Trophoblast cell (in vitro differentiated cells and primary cell): ENCODE results near the gene GRID1.

Experiments used
- DNase-seq, 2 donors: peaks; one replicate each; pipeline ENCODE4 v3.0.0-alpha.2; 2016
- H2AFZ ChIP-seq: 2 replicates; pipeline ENCODE4 v1.6.1; 2013; ENCODE audit warnings: low read length, moderate library complexity, mild to moderate bottlenecking; ENCODE audit not compliant: insufficient read depth, poor library complexity
- H2AK5ac ChIP-seq: 2 replicates; pipeline ENCODE4 v1.6.1; 2013; ENCODE audit warnings: mild to moderate bottlenecking, low read length
- H2BK120ac ChIP-seq: 2 replicates; pipeline ENCODE4 v1.6.1; 2013; ENCODE audit warnings: low read length, mild to moderate bottlenecking, moderate library complexity; ENCODE audit not compliant: insufficient read depth, poor library complexity
- H2BK12ac ChIP-seq: 2 replicates; pipeline ENCODE4 v1.6.1; 2013; ENCODE audit warnings: mild to moderate bottlenecking, low read length, moderate library complexity
- H2BK5ac ChIP-seq: 2 replicates; pipeline ENCODE4 v1.6.1; 2013; ENCODE audit warnings: low read length, low read depth, moderate library complexity, mild to moderate bottlenecking; ENCODE audit not compliant: poor library complexity
- H3K14ac ChIP-seq: 2 replicates; pipeline ENCODE4 v1.6.1; 2013; ENCODE audit warnings: mild to moderate bottlenecking, low read length
- H3K18ac ChIP-seq: 2 replicates; pipeline ENCODE4 v1.6.1; 2013; ENCODE audit warnings: mild to moderate bottlenecking, low read length
- H3K23ac ChIP-seq: 2 replicates; pipeline ENCODE4 v1.6.1; 2013; ENCODE audit warnings: low read length
- H3K27ac ChIP-seq: 2 replicates; pipeline ENCODE4 v1.5.1; 2013; ENCODE audit warnings: low read depth, mild to moderate bottlenecking, inconsistent platforms, low read length, moderate library complexity
- H3K27me3 ChIP-seq: 2 replicates; pipeline ENCODE4 v1.6.1; 2013; ENCODE audit warnings: inconsistent platforms, mild to moderate bottlenecking, low read length, moderate library complexity; ENCODE audit not compliant: insufficient read depth
- H3K36me3 ChIP-seq, 2 experiments: 1 replicate in 1 of 2; 2 replicates in 1 of 2; pipeline ENCODE4 v1.6.1; 2013; ENCODE audit warnings: low read length in 2 of 2, mild to moderate bottlenecking in 2 of 2, moderate library complexity in 1 of 2; ENCODE audit not compliant: insufficient read depth in 2 of 2, control insufficient read depth in 1 of 2
- H3K4ac ChIP-seq: 2 replicates; pipeline ENCODE4 v1.6.1; 2013; ENCODE audit warnings: low read depth, mild to moderate bottlenecking, low read length, moderate library complexity
- H3K4me1 ChIP-seq, 2 experiments: 1 replicate in 1 of 2; 2 replicates in 1 of 2; pipeline ENCODE4 v1.6.1; 2013; ENCODE audit warnings: low read length in 2 of 2, mild to moderate bottlenecking in 2 of 2, moderate library complexity in 1 of 2; ENCODE audit not compliant: insufficient read depth in 2 of 2, control insufficient read depth in 1 of 2
- H3K4me2 ChIP-seq: 2 replicates; pipeline ENCODE4 v1.6.1; 2013; ENCODE audit warnings: inconsistent platforms, mild to moderate bottlenecking, low read length, moderate library complexity
- H3K4me3 ChIP-seq: 2 replicates; pipeline ENCODE4 v1.5.1; 2013; ENCODE audit warnings: mild to moderate bottlenecking, low read depth, low read length, inconsistent platforms
- H3K79me1 ChIP-seq: one replicate; pipeline ENCODE4 v1.6.1; 2013; ENCODE audit warnings: low read length
- H3K79me2 ChIP-seq: 2 replicates; pipeline ENCODE4 v1.6.1; 2013; ENCODE audit warnings: low read length, mild to moderate bottlenecking; ENCODE audit not compliant: control insufficient read depth, insufficient read depth, poor library complexity
- H3K9ac ChIP-seq: 2 replicates; pipeline ENCODE4 v1.6.1; 2013; ENCODE audit warnings: mild to moderate bottlenecking, low read length
- H3K9me3 ChIP-seq: 2 replicates; pipeline ENCODE4 v1.6.1; 2013; ENCODE audit warnings: low read depth, mild to moderate bottlenecking, control low read depth, inconsistent platforms, low read length; ENCODE audit not compliant: insufficient read depth
- H4K12ac ChIP-seq: 2 replicates; pipeline ENCODE4 v1.6.1; 2013; ENCODE audit warnings: low read depth, mild to moderate bottlenecking, low read length, moderate library complexity
- H4K8ac ChIP-seq: 2 replicates; pipeline ENCODE4 v1.6.1; 2013; ENCODE audit warnings: low read depth, mild to moderate bottlenecking, low read length, moderate library complexity
- H4K91ac ChIP-seq: one replicate; pipeline ENCODE4 v1.6.1; 2013; ENCODE audit warnings: low read depth, mild to moderate bottlenecking, low read length, moderate library complexity
- WGBS: extraction: QIAGEN DNeasy Blood & Tissue Kit; methylation state at CpG from one replicate; pipeline ENCODE4 v1.1.7; 2013; ENCODE audit warnings: missing lambda C conversion rate; ENCODE audit not compliant: insufficient read length, insufficient coverage; ENCODE audit errors: extremely low coverage; 5-methylcytosine and 5-hydroxymethylcytosine counted together

The GRID1 gene

GRCh38 chr10:86121200-86121599 is 245.4 kb downstream of the GRID1 start:
- H4K8ac ChIP-seq = no peak overlapping the region
- H2BK12ac ChIP-seq = no peak overlapping the region
- no peak overlapping the region for H2AFZ ChIP-seq
- H3K79me1 ChIP-seq = no peaks in the 10 kb centered on the region
- H3K27me3 ChIP-seq = no peaks in the 10 kb centered on the region
- no peak overlapping the region for H2BK5ac ChIP-seq
- H3K23ac ChIP-seq = no peak overlapping the region
- H3K14ac ChIP-seq = no peak overlapping the region
- DNase-seq = no peak
- H4K91ac ChIP-seq = no peak overlapping the region
- H2BK120ac ChIP-seq = no peak overlapping the region
- H3K36me3 ChIP-seq = no peaks in the 10 kb centered on the region
- H3K4me2 ChIP-seq = no peak overlapping the region
- H3K18ac ChIP-seq = no peak overlapping the region
- H3K4me3 ChIP-seq = no peak overlapping the region
- no peak overlapping the region for H2AK5ac ChIP-seq
- no peaks in the 10 kb centered on the region for H3K4me1 ChIP-seq
- peaks cover 9% of the 10 kb centered on the region for H3K9me3 ChIP-seq
- no peak overlapping the region for H3K9ac ChIP-seq
- H3K27ac ChIP-seq = no peak overlapping the region
- H3K79me2 ChIP-seq = no peaks in the 10 kb centered on the region
- WGBS = 100% methylated on average over 1 of the region's 1 CpG
- H4K12ac ChIP-seq = no peak overlapping the region
- H3K4ac ChIP-seq = no peak overlapping the region

GRCh38 chr10:86117051-86117450 is 249.5 kb downstream of the GRID1 start:
- Histone ChIP-seq H3K4me2 (no peak overlapping the region), H2AK5ac (no peak overlapping the region), H3K79me2 (no peaks in the 10 kb centered on the region), H3K9me3 (peaks cover 5% of the 10 kb centered on the region), H3K27me3 (no peaks in the 10 kb centered on the region), H3K14ac (no peak overlapping the region), H2BK12ac (no peak overlapping the region), H3K79me1 (no peaks in the 10 kb centered on the region), H3K4ac (no peak overlapping the region), H4K8ac (no peak overlapping the region), H2BK120ac (no peak overlapping the region), H3K9ac (no peak overlapping the region), H3K4me3 (peak overlapping the region; percentile 36), H2AFZ (no peak overlapping the region), H3K4me1 (no peaks in the 10 kb centered on the region), H2BK5ac (no peak overlapping the region), H3K27ac (no peak overlapping the region), H4K91ac (no peak overlapping the region), H3K18ac (no peak overlapping the region), H4K12ac (no peak overlapping the region), H3K36me3 (no peaks in the 10 kb centered on the region), H3K23ac (peak overlapping the region; percentile 30)
- no peak for DNase-seq

- no peak overlapping the region for H3K14ac ChIP-seq
- H4K12ac ChIP-seq = no peak overlapping the region
- H2AK5ac ChIP-seq = no peak overlapping the region
- H2AFZ ChIP-seq = no peak overlapping the region
- H4K8ac ChIP-seq = no peak overlapping the region
- no CpG with 5 or more reads among the region's 3 CpGs for WGBS
- no peak overlapping the region for H4K91ac ChIP-seq
- no peak overlapping the region for H3K4me2 ChIP-seq
- no peaks in the 10 kb centered on the region for H3K79me2 ChIP-seq
- H3K4me1 ChIP-seq = no peaks in the 10 kb centered on the region
- no peak overlapping the region for H3K9ac ChIP-seq
- no peak overlapping the region for H2BK12ac ChIP-seq
- no peak overlapping the region for H3K18ac ChIP-seq
- H2BK5ac ChIP-seq = no peak overlapping the region
- no peak overlapping the region for H3K23ac ChIP-seq
- peaks cover 3% of the 10 kb centered on the region for H3K9me3 ChIP-seq
- no peak for DNase-seq
- no peaks in the 10 kb centered on the region for H3K79me1 ChIP-seq
- no peaks in the 10 kb centered on the region for H3K36me3 ChIP-seq
- H3K4me3 ChIP-seq = no peak overlapping the region
- no peaks in the 10 kb centered on the region for H3K27me3 ChIP-seq
- H2BK120ac ChIP-seq = no peak overlapping the region
- H3K27ac ChIP-seq = no peak overlapping the region
- no peak overlapping the region for H3K4ac ChIP-seq
These were observed 252.6 kb downstream of the GRID1 start for GRCh38 chr10:86113983-86114382.

- no peak overlapping the region for H3K9ac ChIP-seq
- H3K23ac ChIP-seq = no peak overlapping the region
- no peak overlapping the region for H2AK5ac ChIP-seq
- H3K4ac ChIP-seq = no peak overlapping the region
- no peak overlapping the region for H3K18ac ChIP-seq
- no peak overlapping the region for H3K27ac ChIP-seq
- H2BK12ac ChIP-seq = no peak overlapping the region
- H2BK5ac ChIP-seq = no peak overlapping the region
- no peak overlapping the region for H3K4me3 ChIP-seq
- H3K79me2 ChIP-seq = no peaks in the 10 kb centered on the region
- H4K8ac ChIP-seq = no peak overlapping the region
- no peak for DNase-seq
- H3K14ac ChIP-seq = no peak overlapping the region
- peaks cover 3% of the 10 kb centered on the region for H3K9me3 ChIP-seq
- no peak overlapping the region for H3K4me2 ChIP-seq
- no peak overlapping the region for H4K91ac ChIP-seq
- no peaks in the 10 kb centered on the region for H3K4me1 ChIP-seq
- no peaks in the 10 kb centered on the region for H3K27me3 ChIP-seq
- no peaks in the 10 kb centered on the region for H3K36me3 ChIP-seq
- H3K79me1 ChIP-seq = no peaks in the 10 kb centered on the region
- H4K12ac ChIP-seq = no peak overlapping the region
- H2BK120ac ChIP-seq = no peak overlapping the region
- H2AFZ ChIP-seq = no peak overlapping the region
- WGBS = no CpG with 5 or more reads among the region's 4 CpGs
These were observed 253.1 kb downstream of the GRID1 start for GRCh38 chr10:86113501-86113900.
